Gastrocnemius medialis (tissue), 4 donors: ENCODE data around the gene LGMN. TPM values are rescaled to one million over a fixed set of nuclear protein-coding genes. Genes with fewer than 3 reads are reported as not detected.

Experiments
- ATAC-seq, 2 donors: fragments of 150-250 bp; one replicate each; pipeline ENCODE4 v1.9.1; 2016
- DNase-seq, 2 donors: peaks; one replicate each; pipeline ENCODE4 v3.0.0-alpha.2; 2019
- H3K27ac ChIP-seq, 4 donors: fragments of 200-600 bp; sonication (generic); 1 replicate in 1 of 4; 2 replicates in 3 of 4; pipeline ENCODE4 v1.5.1; 2016 to 2018; ENCODE audit warnings: mild to moderate bottlenecking in 2 of 4, moderate library complexity in 1 of 4
- H3K27me3 ChIP-seq, 3 donors: fragments of 200-600 bp; sonication (generic) in 2 of 3; 1 replicate in 1 of 3; 2 replicates in 2 of 3; pipeline versions ENCODE4 v1.5.1 to v1.6.0; 2016 to 2019; ENCODE audit warnings: mild to moderate bottlenecking in 1 of 3, moderate library complexity in 1 of 3
- H3K36me3 ChIP-seq, 2 donors: fragments of 200-600 bp; sonication (generic) in 1 of 2; one replicate each; pipeline ENCODE4 v1.5.1; 2017 to 2018
- H3K4me1 ChIP-seq, 2 donors: fragments of 200-600 bp; sonication (generic) in 1 of 2; one replicate each; pipeline ENCODE4 v1.5.1; 2016 to 2017; ENCODE audit warnings: mild to moderate bottlenecking in 2 of 2
- H3K4me3 ChIP-seq, 4 donors: fragments of 200-600 bp; sonication (generic) in 3 of 4; 1 replicate in 1 of 4; 2 replicates in 3 of 4; pipeline ENCODE4 v1.5.1; 2016 to 2019; ENCODE audit warnings: mild to moderate bottlenecking in 2 of 4
- H3K9me3 ChIP-seq, 3 donors: fragments of 200-600 bp; sonication (generic) in 2 of 3; 1 replicate in 1 of 3; 2 replicates in 2 of 3; pipeline ENCODE4 v1.5.1; 2016 to 2019
- CTCF ChIP-seq, 5 experiments: fragments of 450-650 bp in 3 of 5; fragments of 200-600 bp in 2 of 5; sonication (generic) in 2 of 5; IDR thresholded peaks in 4 of 5; conservative IDR thresholded peaks in 1 of 5; 1 replicate in 4 of 5; 2 replicates in 1 of 5; pipeline ENCODE4 v1.5.1; 2016 to 2019; ENCODE audit warnings: antibody characterized with exemption in 5 of 5, mild to moderate bottlenecking in 3 of 5, moderate library complexity in 3 of 5
- POLR2A ChIP-seq, 2 donors: fragments of 450-650 bp; IDR thresholded peaks; one replicate each; pipeline ENCODE4 v1.6.1; 2017; ENCODE audit warnings: antibody characterized with exemption in 2 of 2, mild to moderate bottlenecking in 2 of 2, moderate library complexity in 2 of 2
- in situ Hi-C, 4 donors: fragments of 200-750 bp; cut with MboI; loops; one replicate each; pipeline versions ENCODE4 v1.15.0 to v1.8.0; 2017; ENCODE audit warnings: low sequenced_read_pairs in 4 of 4
- intact Hi-C: fragments of 100-400 bp; cut with DNase I; formaldehyde crosslinking; loops from one replicate; pipeline ENCODE4 v1.15.1; 2023; ENCODE audit warnings: low total_unique reads
- total RNA-seq, 4 donors: library from RNA; depleted of rRNA; stranded (reverse); fragments of >200 nt; gene quantifications; one replicate each; pipeline versions ENCODE4 v1.1.0 to v1.2.3, GENCODE V29; 2016

The LGMN gene
- total RNA-seq, 4 donors from 2014 or later: 53.5 to 78.5 (median 62.8) TPM

- no peak overlapping the region for H3K27ac ChIP-seq
- no peaks in the 10 kb centered on the region for H3K4me1 ChIP-seq
- intact Hi-C loops: no loop called here
Observed at GRCh38 chr14:92737206-92737605, 11.2 kb downstream of the LGMN start.

GRCh38 chr14:92735344-92735743 is 13.1 kb downstream of the LGMN start:
- no peak for ATAC-seq
- peaks cover 0 to 20% of the 10 kb centered on the region in 2 donors for H3K36me3 ChIP-seq
- H3K27ac ChIP-seq: no peak overlapping the region
- no peaks in the 10 kb centered on the region for H3K4me1 ChIP-seq
- no peak overlapping the region for H3K4me3 ChIP-seq
- no peak for DNase-seq
- H3K9me3 ChIP-seq: no peaks in the 10 kb centered on the region
- no peaks in the 10 kb centered on the region for H3K27me3 ChIP-seq
- in situ Hi-C loops: no loop called here
- intact Hi-C loops: no loop called here
- TF ChIP-seq CTCF (IDR thresholded peaks at IDR 0.05 in 4 of 5, conservative IDR thresholded peaks at IDR 0.05 in 1 of 5) (no peak), POLR2A (IDR thresholded peaks at IDR 0.05) (no peak)

More at GRCh38 chr14:92737206-92737605, 11.2 kb downstream of the LGMN start:
- Histone ChIP-seq H3K9me3 (no peaks in the 10 kb centered on the region), H3K4me3 (no peak overlapping the region), H3K36me3 (peaks cover 0 to 6% of the 10 kb centered on the region in 2 donors), H3K27me3 (no peaks in the 10 kb centered on the region)
- no peak for DNase-seq
- TF ChIP-seq POLR2A (IDR thresholded peaks at IDR 0.05): no peak
- TF ChIP-seq CTCF (IDR thresholded peaks at IDR 0.05 in 4 of 5, conservative IDR thresholded peaks at IDR 0.05 in 1 of 5): no peak
- no peak for ATAC-seq
- in situ Hi-C loops: no loop called here

- Histone ChIP-seq H3K9me3 (no peaks in the 10 kb centered on the region), H3K27ac (no peak overlapping the region), H3K36me3 (peaks cover 0 to 20% of the 10 kb centered on the region in 2 donors), H3K4me3 (no peak overlapping the region), H3K27me3 (no peaks in the 10 kb centered on the region), H3K4me1 (no peaks in the 10 kb centered on the region)
- TF ChIP-seq CTCF (IDR thresholded peaks at IDR 0.05 in 4 of 5, conservative IDR thresholded peaks at IDR 0.05 in 1 of 5) (no peak), POLR2A (IDR thresholded peaks at IDR 0.05) (no peak)
- intact Hi-C loops: no loop called here
- DNase-seq: no peak
- ATAC-seq: no peak
- in situ Hi-C loops: no loop called here
Observed at GRCh38 chr14:92734618-92735017, 13.8 kb downstream of the LGMN start.

GRCh38 chr14:92733007-92733406 is 15.4 kb downstream of the LGMN start:
- H3K9me3 ChIP-seq: no peaks in the 10 kb centered on the region
- no peak overlapping the region for H3K27ac ChIP-seq
- intact Hi-C loops: no loop called here
- no peaks in the 10 kb centered on the region for H3K4me1 ChIP-seq
- DNase-seq (no peak), ATAC-seq (no peak)
- no peak overlapping the region for H3K4me3 ChIP-seq
- in situ Hi-C loops: no loop called here
- H3K36me3 ChIP-seq: peaks cover 0 to 20% of the 10 kb centered on the region in 2 donors
- H3K27me3 ChIP-seq: no peaks in the 10 kb centered on the region
- TF ChIP-seq POLR2A (IDR thresholded peaks at IDR 0.05) (no peak), CTCF (IDR thresholded peaks at IDR 0.05 in 4 of 5, conservative IDR thresholded peaks at IDR 0.05 in 1 of 5) (no peak)

- in situ Hi-C loops (no loop called here), intact Hi-C loops (no loop called here)
- no peak for DNase-seq
- no peaks in the 10 kb centered on the region for H3K9me3 ChIP-seq
- no peak overlapping the region for H3K4me3 ChIP-seq
- peaks cover 0 to 20% of the 10 kb centered on the region in 2 donors for H3K36me3 ChIP-seq
- TF ChIP-seq POLR2A (IDR thresholded peaks at IDR 0.05) (no peak), CTCF (IDR thresholded peaks at IDR 0.05 in 4 of 5, conservative IDR thresholded peaks at IDR 0.05 in 1 of 5) (no peak)
- H3K4me1 ChIP-seq: no peaks in the 10 kb centered on the region
- no peak for ATAC-seq
- H3K27me3 ChIP-seq: no peaks in the 10 kb centered on the region
- no peak overlapping the region for H3K27ac ChIP-seq
Observed at GRCh38 chr14:92731622-92732115, 16.8 kb downstream of the LGMN start.
